ENCODE results near the gene VAV2.

The VAV2 gene

DNA sequence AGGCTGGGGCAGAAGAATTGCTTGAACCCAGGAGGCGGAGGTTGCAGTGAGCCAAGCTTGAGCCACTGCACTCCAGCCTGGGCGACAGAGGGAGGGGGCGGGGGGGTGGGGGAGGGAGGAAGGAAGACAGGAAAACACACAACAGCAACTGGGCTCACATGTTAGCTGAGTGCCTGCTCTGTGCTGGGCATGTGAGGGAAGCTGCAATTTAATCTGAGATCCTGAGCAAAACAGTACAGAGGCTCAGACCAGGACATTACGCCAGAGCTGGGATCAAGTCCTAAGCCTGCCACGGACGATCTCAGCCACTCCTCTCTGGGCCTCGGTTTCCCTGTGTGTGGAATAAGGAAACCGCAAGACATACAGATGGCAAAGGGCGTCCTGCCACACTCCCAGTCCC, 119.1 kb downstream of the VAV2 start:
- DNase-seq = no peak

DNA sequence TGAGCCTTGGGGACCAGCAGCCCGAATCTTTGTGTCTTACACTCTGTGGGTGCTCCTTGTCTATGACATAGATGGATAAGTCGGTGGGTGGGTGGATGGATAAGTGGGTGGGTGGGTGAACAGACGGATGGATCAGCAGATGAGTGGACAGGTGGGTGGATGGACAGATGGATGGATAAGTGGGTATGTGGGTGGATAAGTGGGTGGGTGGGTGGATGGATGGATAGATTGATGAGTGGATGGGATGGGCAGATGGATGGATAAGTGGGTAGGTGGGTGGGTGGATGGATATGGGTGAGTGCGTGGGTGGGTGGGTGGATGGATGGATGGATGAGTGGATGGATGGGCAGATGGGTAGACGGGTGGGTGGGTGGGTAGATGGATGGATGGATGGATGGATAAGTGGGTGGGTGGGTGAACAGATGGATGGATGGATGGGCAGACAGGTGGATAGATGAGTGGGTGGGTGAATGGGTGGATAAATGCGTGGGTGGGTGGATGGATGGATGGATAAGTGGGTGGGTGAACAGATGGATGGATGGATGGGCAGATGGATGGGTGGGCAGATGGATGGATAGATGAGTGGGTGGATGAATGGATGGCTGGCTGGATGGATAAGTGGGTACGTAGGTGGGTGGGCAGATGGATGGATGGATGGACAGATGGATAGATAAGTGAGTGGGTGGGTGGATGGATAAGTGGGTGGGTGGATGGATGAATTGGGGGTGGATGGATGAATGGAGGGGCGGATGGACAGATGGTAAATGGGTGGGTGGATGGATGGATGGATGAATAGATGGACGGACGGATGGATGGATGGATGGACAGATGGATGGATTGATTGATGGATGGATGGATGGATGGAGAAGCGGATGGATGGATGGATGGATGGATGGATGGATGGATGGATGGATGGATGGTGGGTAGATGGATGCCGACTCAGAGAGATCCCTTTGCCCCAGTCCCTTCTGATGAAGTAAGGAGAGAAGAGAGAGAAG, 121.2 kb downstream of the VAV2 start:
- no peak for DNase-seq

DNA sequence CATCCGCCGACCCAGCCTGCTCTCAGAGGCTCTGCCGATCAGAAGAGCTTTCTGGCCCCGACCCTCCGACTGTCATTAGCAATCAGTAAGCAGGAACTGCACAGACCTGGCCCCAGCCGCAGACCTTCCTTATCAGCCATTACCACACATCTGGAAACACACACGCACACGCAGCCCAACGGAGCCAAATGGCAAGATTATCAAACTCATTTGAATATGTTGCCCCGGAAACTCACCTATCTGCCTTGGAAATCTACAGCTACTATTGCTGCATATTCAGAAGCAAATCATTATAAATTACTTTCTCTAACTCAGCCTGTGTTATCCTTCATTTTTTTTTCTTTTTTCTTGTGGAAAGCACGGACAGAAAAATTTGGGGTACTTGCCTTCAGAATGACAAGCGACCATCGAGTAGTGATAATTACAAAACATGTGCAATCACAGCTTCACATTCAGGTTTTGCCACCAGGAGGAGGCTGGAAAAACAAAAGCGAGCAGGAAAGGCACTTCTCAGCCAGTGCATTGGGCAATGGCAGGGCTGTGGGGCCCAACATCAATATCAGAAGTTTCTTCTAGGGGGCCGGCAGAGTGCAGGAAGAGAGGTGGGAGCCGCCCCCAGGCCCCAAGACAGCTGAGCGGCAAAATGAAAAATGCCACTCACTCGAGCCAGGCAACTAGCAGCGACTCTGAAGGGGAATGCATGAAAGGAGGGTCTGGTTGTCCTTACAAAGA, 122.3 kb downstream of the VAV2 start:
- no peak for DNase-seq

DNA sequence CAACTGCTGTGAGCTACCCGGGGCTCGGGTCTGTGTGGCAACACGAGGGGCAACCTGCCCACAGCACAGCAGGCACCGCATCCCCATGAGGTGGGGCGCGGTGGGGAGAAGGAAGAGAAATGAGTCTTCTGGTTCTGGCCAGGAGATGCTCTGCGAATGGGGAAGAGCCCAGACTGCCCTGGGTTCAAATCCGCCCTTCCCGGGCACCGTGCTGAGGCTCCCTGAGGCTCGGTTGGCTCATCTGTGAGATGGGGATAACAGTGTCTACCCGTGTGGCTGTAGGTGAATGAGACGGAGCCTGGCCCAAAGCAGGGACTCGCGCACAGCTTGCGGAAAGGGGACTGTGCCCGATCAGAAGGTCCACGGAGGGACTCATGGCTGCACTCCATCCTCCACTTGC, 123.9 kb downstream of the VAV2 start:
- no peak for DNase-seq

- DNase-seq = no peak
Observed at GRCh38 chr9:133866946-133867345, 125.2 kb downstream of the VAV2 start.

GRCh38 chr9:133864011-133864410, 128.1 kb downstream of the VAV2 start:
- no peak for DNase-seq

DNA sequence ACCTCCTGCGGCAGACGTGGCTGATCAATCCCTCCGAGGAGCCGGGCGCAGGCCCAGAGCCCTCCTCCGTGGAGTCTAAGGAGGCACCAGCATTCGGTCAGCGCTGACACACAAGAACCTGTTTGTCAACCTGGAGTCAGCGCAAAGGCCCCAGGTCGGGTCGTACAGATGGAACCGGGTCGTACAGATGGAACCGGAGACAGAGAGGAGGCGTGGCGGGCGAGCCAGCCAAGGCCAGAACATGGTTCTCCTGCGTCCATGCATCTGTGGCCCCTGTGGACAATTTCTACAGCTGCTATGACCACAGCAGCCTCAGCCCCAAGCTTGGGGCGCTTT, 128.9 kb downstream of the VAV2 start:
- no peak for DNase-seq

DNA sequence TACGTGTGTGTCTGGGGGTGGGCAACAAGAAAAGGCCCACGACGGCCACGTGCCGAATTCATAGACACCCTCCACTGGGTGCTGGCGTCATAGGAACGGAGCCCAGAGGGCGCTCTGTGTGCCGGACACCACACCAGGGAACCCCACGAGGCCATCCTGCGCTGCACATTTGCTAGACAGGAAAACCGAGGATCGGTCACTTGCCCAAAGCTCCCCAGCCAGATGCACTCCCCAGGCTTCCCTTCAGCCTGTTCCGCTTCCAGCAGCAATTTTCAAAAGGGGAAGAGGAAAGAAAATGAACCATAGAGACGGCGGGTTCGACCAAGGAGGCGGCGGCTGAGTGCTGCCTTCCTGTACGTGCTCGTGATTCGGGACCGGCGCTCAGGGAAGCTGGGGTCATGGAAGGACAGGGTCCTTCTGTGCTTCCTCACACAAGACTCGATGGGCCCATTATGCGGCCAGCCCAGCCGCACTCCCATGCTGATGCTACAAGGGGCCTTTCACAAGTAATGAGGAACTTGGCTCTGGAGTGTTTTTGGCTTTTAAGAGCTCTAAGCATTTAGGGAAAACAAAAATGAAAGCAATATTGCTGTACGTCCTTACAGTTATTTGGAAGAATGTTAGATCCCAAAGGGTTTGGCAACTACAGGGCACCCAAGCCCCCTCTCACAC, 129.4 kb downstream of the VAV2 start:
- peak; percentile 65 to 75 for DNase-seq

DNA sequence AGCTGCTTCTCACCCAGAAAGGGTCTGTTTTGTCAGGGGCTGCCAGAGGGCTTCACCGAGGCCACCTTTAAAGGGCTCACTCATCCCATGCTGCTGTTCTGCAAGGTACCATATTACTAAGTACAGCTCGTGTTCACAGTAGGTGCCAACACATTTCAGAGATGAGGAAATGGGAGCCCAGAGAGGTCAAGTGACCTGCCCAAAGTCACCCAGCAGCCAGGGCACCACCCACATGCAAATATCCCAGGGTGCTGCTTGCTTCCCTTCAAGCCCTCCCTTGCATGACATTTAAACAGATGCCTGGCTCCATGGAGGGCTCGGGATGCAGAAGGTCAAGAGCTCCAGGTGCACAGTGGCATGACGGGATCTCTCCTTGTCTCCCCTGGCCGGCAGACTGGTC, 130.4 kb downstream of the VAV2 start:
- no peak for DNase-seq

- no peak for DNase-seq
Observed at GRCh38 chr9:133861086-133861485, 131.0 kb downstream of the VAV2 start.

- no peak for DNase-seq
Observed at GRCh38 chr9:133858771-133859170, 133.4 kb downstream of the VAV2 start.

DNA sequence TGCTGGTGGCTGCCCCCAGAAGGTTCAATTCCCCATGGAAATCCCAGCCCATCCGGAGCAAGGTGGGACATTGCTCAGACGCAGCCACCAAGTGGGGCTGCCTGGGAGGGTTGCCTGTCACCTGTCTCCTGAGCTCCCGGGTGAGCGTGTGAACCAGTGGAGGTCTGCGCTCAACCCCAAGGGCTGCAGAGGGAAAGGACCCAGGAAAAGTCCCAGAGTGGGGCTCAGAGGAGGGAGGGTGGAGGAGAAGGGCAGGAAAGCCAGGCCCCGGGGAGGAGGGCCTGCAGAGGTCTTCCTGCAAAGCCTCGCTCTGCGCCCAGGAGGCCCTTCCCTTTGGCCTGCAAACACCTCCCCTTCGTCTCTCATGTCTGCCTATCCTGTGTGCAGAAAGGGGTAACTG, 134.5 kb downstream of the VAV2 start:
- no peak for DNase-seq

DNA sequence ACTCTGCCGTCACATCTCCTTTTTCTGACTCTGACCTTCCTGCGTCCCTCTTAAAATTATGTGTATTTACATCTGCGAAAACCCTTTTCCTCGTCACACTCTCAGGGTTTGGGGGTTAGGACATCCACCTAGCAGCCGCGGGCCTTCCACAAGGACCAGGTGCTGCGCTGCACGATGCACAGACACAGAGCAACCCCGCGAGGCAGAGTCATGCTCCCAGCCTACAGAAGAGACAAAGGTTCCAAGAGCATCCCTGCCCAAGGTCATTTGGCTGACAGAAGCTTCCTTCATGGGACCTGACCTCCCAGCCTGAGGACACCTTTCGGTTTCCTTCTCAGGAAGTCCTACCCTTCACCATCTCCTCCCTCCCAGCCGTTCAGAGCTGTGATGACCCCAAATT, 135.3 kb downstream of the VAV2 start:
- DNase-seq = no peak

GRCh38 chr9:133855802-133856521, 136.2 kb downstream of the VAV2 start:
- DNase-seq = peak; percentile 86 to 88

DNA sequence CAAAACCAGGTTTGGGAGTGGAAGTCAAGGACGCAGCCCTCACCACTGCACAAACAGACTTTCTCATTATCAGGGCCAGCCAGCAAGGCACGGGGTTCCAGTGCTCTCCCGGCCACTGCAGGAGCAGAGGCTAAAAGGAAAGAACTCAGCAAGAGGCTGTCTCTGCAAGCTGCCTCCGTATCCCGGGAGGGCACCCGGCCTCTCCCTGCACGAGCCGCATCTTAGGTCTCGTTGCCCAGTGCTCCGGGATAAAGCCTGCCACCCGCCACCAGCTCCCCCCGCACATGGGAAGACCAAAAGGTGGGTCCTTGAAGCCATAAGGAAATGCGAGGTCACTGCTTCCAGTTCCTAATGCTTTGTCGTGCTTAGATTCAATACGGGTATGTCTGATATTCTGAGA, 136.8 kb downstream of the VAV2 start:
- DNase-seq = no peak

DNA sequence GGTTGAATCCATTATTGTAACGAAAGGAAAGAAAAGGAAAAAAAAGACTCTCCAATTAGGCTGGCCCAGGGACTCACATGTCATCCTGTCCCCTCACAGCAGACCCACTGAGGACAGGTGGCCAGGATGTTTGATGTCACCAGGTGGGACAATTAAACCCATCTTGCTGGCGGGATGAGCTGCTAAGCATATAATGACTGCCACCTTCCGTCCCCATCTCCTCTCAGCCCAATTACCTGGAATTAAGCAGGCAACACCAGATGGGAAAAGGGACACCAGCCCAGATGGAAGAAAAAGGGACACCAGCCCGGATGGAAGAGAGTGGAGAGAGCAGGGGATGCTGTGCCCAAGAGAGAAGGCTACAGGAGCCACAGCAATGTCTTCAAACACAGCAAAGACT, 137.4 kb downstream of the VAV2 start:
- DNase-seq = no peak

GRCh38 chr9:133854048-133854447, 138.1 kb downstream of the VAV2 start:
- DNase-seq = no peak

- DNase-seq = no peak
Observed at GRCh38 chr9:133853331-133853730, 138.8 kb downstream of the VAV2 start.

DNA sequence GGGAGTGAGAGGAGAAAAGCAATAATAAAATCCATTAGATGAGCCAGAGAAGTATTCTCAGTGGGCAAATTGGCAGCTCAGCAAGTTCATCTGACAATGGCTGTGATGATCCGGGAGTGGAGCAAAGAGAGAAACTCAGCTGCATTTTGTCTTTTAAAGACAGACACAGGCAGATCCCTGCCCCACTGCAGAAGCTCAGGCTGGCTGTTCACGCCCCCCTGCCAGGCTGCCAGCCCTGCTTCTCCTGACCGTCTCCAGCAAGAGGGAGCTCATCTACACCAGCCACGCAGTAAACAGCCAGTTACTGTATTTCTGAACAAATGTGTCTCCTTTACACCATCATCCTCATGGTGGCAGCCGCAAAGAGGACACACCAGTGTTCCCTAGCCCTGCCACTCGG, 139.7 kb downstream of the VAV2 start:
- no peak for DNase-seq

GRCh38 chr9:133851693-133852092, 140.4 kb downstream of the VAV2 start:
- DNase-seq = no peak

DNA sequence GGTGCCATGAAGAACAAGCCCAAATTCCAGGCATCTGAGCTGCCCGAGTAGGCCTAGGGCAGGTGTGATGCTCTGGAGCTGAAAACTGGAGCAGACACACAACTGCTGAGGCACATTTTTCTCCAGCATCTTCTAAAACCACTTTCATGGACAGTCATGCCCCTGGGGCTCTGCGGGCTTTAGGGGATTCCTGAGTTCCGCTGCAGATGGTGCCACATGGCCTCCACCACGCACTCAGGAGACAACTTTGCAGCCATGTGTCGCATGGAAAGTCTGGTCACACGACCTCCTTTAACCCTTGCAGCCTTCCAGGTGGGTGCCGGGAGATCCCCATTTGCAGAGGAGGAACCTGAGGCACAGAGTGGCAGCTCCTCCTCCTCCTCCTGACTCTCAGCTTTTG, 141.2 kb downstream of the VAV2 start:
- DNase-seq = no peak

DNA sequence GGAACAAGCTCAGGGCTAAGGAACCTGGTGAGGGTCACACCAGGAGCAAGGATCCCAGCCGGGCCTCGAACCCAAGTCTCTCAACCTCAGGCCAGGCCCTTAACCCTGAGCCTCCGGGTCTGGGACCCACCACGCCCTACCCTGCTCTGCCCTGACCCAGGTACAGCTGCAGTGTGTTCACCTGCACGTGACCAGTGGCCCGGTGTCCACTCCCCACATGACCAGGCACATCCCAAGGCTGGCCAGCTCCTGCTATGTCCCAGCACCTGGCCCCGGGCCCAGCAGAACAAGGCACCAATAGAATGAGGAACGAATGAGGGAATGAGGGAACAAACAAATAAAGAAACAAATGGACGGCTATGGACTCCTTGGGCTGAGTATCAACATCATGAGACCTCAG, 142.0 kb downstream of the VAV2 start:
- no peak for DNase-seq

GRCh38 chr9:133849110-133849670, 142.9 kb downstream of the VAV2 start:
- DNase-seq = no peak
